GM19240 (cell line): ENCODE measurements around the gene RXRG.
"Not testable (repeated sequence)": the region's sequence is repeated elsewhere in the genome, so short reads cannot be mapped to it uniquely, and the experiment has no call there.

Experiments
- DNase-seq: peaks from one replicate; pipeline ENCODE4 v3.0.0; 2011; ENCODE audit warnings: low spot score; ENCODE audit not compliant: insufficient read length

The RXRG gene

GRCh38 chr1:165444897-165445370 is at the start of gene RXRG:
RXRG (minus strand) TSS chr1:165445126; CDS start chr1:165444893, 233 bp downstream.
- DNase-seq: no peak

- DNase-seq: no peak
These were observed 48.0 kb upstream of the RXRG start for GRCh38 chr1:165492845-165493373.

DNA sequence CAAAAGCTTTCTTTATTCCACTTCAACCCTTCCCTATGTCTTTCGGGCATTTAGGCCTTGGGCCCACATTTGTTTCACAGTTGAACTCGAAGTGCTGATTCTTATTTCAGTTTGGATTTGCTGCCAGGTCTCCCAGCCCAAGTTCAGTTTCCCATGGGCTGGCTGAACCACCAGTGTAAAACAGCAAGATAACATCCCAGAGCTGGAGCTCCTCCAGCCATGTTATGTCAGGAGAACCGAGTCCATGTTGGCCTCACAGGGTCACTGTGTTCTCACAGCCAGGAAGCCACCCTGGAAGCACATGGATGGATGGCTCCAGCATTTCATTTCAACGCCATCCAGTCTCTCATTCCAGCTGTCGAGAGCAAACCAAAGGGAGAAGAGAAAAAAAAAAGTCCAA is 45.2 kb upstream of the RXRG start:
- DNase-seq: no peak

GRCh38 chr1:165487921-165488320 is 43.0 kb upstream of the RXRG start:
- DNase-seq: no peak

GRCh38 chr1:165486663-165487062 is 41.7 kb upstream of the RXRG start:
- DNase-seq: no peak

DNA sequence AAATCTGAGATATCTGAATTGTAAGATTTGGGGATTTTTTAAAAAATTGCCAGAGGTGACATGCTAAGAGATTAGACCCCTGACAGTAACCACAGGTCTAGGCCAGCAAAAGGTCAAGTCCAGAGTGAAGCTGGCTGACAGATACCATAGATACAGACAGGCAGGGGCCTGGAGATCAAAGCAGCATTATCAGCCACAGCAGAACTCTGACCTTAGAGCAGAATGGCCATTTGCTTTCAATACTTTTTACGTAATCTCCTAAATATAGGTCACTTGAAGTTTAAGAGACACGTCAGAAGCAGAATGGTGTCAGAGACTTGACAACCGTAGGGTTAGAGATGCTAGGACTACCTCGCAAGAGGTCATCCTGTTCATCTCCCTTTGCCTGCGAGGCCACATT is 40.8 kb upstream of the RXRG start:
- no peak for DNase-seq

GRCh38 chr1:165484532-165484931 is 39.6 kb upstream of the RXRG start:
- no peak for DNase-seq

GRCh38 chr1:165483412-165483811 is 38.5 kb upstream of the RXRG start:
- DNase-seq: no peak

GRCh38 chr1:165481820-165482532 is 37.0 kb upstream of the RXRG start:
- no peak for DNase-seq

- DNase-seq: no peak
These were observed 31.9 kb upstream of the RXRG start for GRCh38 chr1:165476776-165477175.

DNA sequence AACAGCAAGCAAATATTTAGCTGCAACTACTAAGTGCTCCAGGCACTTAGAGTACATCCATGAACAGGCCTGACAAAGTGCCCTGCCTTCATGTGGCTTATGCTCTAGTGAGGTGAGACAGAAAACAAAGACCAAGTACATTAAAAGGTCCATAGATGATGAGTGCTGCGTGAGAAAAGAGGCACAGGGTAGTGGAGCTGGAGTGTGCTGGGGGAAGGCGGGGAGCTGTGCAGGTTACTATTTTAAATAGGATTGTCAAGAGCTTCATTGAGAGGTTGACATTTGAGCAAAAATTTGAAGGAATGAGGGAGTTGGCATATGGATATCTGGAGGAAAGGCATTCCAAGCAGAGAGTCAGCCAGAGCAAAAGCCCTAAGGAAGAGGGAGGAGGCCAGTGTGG is 29.3 kb upstream of the RXRG start:
- no peak for DNase-seq

DNA sequence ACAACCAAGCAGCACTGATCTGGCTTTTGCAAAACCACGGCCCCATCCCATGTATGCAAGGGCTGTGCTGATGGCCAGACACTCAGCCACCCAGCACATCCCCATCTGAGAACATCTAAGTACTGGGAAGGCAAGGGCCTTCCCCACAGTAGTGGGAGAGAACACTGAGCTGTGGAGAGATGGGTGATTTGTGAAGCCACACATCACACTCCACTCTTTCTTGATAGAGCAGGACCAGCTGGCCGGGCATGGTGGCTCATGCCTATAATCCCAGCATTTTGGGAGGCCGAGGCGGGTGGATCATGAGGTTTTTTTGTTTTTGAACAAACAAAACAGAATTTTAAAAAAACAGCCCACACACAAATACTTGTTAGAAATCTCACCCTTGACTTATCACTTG is 28.2 kb upstream of the RXRG start:
- no peak for DNase-seq

DNA sequence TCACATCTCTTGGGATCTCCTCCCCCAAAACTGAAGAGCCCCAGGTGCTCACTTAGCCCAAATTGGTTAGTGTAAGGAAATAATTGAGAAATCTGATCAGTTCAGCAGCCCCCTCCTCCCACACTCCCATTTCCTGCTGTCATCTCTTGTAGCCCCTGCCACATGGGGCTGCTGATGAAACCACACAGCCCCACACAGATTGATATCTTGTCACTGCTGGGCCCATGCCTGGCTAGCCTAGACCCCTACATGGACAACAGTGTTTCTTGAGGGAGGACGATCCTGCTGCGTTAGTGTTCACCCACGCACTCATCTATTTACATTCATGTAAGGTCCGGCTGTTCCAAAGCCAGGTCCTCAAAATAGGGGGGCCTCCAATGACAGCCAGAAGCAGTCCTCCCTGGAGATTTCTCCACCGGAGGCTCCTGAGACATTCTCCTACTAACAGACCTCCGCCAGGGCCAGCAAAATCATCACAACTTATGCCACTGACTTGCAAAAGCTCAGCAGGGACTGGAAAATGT is 23.9 kb upstream of the RXRG start:
- no peak for DNase-seq

- DNase-seq: no peak
These were observed 23.3 kb upstream of the RXRG start for GRCh38 chr1:165468253-165468652.

DNA sequence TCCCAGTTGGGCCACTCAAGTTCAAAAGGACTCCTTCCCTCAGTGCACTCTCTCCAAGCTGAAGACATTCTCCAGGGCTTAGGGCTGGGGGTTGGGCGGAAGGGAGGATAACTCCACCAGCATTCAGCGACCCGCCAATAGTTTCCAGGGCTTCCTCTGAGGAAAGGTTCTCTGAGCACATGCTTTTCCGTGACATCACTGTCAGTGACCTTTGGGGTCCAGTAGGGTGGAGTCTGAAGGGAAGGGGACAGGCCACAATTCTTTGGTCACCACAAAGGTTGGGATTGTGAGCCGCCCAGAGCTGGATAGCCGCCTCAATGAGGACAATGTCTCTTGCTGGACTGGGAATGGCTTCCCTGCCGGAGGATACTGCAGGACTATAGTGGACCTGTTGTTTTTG is 22.8 kb upstream of the RXRG start:
- DNase-seq: no peak

GRCh38 chr1:165463978-165464377 is 19.1 kb upstream of the RXRG start:
- DNase-seq: no peak

GRCh38 chr1:165459683-165460082 is 14.8 kb upstream of the RXRG start:
- DNase-seq: not testable (repeated sequence)

- DNase-seq: no peak
These were observed 11.9 kb upstream of the RXRG start for GRCh38 chr1:165456861-165457260.

GRCh38 chr1:165456114-165456513 is 11.2 kb upstream of the RXRG start:
- no peak for DNase-seq

GRCh38 chr1:165455111-165455510 is 10.2 kb upstream of the RXRG start:
- no peak for DNase-seq

- DNase-seq: no peak
These were observed 9.2 kb upstream of the RXRG start for GRCh38 chr1:165454091-165454610.

DNA sequence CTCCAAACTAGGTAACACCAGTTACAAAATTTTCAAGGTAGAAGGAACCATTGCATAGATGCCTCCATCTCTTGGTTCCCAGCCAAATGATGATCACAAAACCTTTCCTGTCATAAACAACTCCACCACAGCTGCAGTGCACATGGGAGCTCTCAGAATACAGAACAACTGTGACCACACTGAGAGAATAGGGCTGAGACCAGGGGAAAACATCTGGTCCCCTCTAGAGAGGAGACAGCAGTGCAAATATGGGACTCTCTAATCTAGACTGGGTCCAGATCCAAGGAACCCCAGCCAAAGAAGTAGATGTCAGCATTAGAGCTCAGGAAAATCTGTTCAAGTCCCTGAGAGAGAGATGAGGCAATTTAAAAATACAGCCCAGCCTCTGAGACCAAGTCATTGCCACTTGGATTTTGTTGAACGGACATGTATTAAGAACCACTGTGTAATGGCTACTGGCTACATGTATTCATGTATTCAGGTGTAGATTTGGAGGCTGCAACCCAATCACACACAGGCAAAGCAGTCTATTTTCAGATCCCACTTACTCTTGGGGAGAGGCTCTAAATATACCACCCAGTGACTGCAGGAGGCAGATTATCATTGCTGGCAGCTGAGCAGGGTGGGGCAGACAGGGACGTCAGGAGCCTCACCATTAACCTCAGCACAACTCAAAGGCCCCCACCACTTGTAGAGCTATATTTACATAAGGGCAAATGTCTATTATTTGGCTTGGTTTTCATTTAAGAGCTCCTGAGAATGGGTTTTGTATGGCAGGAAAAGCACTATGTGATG is 7.6 kb upstream of the RXRG start:
- DNase-seq: no peak
